GM11168 (cell line): ENCODE data around the gene MIS18BP1.
"Not testable (repeated sequence)": the region's sequence is repeated elsewhere in the genome, so short reads cannot be mapped to it uniquely, and the experiment has no call there.

Experiments
- in situ Hi-C: fragments of 300-500 bp; cut with MboI; formaldehyde crosslinking; loops from one replicate; pipeline ENCODE4 v1.12.0; 2022; ENCODE audit warnings: low sequenced_read_pairs; ENCODE audit not compliant: unreplicated experiment

The MIS18BP1 gene

DNA sequence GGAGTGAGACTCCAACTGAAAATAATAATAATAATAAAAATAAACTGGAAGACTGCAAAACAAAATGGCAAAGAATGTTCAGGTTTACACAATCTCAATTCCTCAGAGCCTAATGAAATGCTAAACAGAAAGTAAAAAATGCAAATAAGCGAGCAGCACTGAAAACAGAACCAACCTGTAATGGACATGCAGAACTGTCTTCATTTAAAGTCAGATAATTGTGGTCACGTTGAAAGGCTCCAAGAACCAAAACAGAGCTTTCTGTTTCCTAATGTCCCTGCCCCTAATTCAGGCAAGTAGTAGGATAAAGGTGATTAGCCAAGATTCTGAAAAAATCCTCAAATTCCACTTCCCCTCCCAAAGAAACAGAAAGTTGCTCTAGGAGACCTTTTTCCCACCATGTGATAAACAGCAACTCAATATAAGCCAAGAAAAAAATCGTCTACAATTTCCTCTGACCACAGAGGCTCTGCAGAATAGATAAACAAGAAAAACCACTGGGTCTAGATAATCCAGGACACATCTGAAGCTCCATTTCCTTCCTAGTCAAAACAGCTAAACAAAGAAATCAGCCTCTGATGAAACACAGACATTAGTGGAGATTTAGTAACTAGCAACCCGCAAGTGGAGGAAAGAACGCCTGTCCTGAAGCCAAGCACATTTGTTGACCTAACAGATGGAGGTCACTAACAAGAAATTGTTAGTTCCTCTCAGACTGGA, 3.0 kb downstream of the MIS18BP1 start:
- in situ Hi-C loops: loop anchor here (25.0 kb wide), 1 partner anchor 338 kb away; no protein-coding TSS in a partner anchor

DNA sequence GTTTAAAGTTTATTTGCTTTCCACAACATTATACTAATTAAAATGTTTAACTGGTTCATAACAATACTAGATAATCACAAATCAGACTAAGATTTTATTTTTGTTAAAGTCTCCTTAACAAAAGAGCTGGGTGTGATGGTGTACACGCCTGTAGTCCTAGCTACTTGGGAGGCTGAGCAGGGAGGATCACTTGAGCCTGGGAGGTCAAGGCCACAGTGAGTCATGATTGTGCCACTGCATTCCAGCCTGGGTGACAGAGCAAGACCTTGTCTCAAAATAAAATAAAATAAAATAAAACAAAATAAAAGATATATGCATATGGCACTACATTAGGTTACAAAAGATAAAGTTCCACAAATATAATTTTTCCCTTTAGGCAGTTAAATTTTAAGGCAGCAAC, 5.6 kb downstream of the MIS18BP1 start:
- in situ Hi-C loops: no loop called here

DNA sequence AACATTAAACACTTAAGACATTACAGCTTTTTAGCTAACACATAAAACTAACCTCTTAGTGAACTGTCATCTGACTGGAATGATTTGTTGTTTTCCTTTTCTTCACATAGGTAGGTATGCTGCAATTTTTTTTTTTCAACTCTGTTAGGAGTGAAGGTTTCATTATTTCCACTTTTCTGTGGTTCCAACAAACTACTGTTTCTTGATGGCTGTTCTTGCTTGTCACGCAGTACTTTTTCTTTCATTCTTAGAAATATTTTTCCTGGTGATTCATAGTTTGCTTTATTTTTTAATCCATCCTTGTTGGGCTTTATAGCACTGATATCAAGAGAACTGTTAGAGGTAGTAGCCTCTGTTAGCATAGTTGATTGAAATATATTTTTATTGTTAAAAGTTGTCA, 6.3 kb downstream of the MIS18BP1 start:
- in situ Hi-C loops: no loop called here

DNA sequence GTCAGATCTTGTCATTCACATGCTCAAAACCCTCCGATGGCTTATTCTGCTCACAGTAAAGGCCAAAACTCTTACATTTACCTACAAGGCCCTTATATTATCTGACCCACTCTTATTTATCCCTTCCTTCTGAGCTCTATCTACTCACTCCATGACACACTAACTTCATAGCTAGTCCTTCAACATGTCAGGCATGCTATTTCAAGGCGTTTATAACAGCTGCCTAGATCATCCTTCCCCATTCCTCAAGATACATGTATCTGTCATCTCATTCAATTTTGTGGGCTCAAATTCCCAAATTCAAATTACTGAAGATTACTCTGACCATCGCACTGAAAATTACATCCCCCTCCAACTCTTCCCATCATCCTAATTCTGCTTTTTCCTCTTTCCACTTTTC, 6.9 kb downstream of the MIS18BP1 start:
- in situ Hi-C loops: no loop called here

DNA sequence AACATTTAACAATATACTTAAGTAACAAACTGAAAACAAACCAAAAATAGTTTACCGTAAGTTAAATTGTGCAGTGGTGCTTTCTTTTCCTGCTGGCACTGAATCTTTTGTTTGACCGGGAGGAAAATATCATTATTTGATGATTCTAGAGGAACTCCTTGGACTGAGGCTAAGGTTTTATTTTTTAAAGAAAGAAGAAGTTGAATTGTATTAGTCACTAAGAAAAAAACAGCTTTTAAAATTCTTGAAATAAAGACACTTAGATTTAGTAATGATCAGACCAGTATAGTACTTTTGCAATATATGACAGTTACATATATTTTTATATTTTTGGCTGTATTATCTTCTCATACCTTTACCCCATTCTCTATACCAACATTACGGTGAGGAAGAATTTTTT, 10.3 kb downstream of the MIS18BP1 start:
- in situ Hi-C loops: no loop called here

DNA sequence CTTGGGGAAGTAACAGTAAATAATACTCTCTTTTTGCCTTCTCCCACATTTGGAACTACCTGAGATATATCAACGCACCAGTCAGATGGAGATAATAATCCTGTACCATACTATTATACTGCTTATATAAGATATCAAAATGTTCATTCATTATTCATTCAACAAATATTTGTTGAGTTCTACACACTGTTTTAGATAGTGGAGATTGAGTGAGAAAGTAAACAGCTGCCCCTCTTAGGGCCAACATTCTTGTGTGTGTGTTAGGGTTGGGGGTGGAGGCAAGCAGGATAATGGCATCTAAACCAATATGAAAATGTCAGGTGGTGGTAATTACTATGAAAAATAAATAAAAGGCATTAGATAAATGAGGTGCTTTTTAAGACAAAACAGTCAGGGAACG, 14.0 kb downstream of the MIS18BP1 start:
- in situ Hi-C loops: no loop called here

DNA sequence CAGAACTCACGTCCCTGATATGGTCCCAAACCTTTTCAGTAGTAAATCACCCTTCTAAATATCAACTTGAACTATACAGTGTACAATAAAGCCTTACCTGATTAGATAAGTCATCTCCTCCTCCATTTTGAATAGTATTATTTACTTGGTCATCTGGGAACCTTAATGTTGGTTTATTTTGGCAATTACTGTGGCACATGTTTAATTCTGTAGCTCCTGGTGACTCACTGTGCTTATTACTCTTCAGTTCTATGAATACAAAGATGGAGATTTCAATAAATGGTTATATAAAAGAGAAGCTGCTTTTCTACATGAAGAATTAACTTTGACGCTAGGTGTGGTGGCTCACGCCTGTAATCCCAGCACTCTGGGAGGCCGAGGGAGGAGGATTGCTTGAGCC, 25.4 kb downstream of the MIS18BP1 start:
- in situ Hi-C loops: no loop called here

DNA sequence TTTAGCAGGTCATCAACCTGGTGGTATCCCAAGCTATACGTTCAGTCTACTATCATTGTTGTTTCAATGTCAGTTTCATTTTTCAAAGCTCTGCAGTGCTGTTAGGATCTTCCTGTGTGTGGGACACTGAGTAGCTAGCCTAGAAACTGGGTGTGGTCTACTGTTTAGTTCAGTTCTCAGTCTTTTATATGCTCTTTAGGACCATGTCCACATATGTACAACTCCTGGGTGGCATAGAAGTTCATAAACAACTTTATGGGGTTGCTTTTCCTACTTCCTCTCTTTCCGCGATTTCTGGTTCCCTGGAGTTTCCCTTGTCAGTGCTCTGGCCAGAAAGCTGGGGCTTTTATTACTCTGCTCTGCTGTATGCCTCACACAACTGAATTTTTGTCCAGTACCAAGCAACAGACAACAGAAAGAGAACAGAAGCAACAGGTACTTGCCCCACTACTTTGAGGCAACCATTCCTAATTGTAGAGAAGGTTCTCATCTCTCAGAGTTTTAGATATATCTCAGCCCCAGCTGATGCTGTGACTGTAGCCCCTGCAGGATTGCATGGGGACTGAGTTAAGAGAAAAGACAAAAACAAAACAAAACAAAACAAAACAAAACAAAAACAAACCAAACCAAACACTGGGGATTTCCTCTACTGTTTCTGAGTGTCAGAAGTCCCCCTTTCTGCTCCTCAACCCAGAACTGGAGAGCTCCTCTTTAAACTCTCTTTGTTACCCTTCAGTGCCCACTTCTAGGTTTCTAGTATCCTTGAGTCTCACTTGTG, 30.3 kb downstream of the MIS18BP1 start:
- in situ Hi-C loops: no loop called here

DNA sequence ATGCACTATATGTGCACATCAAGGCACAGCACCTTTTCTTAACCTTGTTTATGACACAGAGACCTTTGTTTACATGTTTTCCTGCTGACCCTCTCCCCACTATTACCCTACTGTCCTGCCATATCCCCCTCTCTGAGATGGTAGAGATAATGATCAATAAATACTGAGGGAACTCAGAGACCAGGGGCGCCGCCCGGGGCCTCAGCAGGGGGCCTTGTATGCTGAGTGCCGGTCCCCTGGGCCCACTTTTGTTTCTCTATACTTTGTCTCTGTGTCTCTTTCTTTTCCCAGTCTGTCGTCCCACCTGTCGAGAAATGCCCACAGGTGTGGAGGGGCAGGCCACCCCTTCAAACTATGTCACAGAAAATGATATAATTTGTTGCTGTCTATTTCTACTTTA, 38.7 kb downstream of the MIS18BP1 start:
- in situ Hi-C loops: not testable (repeated sequence)

DNA sequence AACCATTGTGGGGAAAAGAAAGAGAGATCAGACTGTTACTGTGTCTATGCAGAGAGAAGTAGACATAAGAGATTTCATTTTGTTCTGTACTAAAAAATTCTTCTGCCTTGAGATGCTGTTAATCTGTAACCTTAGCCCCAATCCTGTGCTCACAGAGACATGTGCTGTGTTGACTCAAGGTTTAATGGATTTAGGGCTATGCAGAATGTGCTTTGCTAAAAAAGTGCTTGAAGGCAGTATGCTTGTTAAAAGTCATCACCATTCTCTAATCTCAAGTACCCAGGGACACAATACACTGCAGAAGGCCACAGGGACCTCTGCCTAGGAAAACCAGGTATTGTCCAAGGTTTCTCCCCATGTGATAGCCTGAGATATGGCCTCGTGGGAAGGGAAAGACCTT, 39.3 kb downstream of the MIS18BP1 start:
- in situ Hi-C loops: not testable (repeated sequence)

DNA sequence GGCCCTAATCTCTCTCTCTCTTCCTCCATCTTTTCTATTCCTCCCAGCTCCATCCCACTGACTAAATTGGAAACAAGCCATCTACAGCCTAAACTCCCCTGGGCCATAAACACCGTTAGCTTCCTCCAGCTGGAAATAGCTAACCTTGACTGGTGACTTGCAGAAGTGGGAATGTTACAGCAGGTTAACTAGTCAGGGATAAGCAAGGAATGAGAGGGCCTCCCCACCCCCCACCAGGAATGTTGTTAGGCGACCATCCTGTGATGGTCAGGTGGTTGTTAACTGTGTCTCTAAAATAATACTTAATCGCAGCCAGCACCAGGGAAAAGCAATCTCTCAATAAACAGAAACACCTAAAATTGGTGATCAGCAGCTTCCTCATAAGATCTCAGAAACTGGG, 40.8 kb downstream of the MIS18BP1 start:
- in situ Hi-C loops: no loop called here

DNA sequence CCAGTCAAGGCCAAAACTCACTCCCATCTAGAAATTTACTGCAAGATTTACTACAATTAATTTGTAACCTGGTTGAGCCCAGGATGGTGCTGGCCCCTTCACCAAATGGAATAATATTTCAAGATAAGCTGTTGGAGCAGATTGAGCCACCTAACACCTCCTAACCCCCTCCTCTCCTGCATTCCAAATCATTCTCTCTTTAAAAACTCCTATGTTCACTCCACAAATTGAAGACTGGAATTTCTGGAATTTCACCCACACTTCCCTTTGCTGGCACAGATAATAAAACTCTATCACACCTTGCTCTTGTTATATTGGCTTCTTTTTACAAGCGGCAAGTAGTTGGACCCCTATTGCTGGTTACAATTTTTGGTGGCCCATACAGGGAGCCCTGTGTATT, 41.7 kb downstream of the MIS18BP1 start:
- in situ Hi-C loops: no loop called here

DNA sequence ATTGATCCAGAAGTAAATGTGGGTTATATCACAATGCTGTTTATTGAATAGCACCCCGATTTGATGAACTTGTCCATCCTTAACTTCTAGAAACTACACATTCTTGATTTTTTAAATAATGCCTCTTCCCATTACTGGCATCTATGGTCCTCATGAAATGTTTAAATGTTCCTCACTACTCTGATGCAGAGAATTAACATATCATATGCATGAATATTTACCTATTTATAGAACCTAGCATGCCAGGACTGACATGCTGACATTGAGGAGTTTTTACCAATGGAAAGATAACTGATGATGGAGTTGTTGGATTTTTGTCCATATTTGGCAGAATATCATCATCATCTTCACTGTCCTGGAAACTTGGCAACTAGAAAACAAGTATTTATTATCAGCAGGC, 42.8 kb downstream of the MIS18BP1 start:
- in situ Hi-C loops: no loop called here

DNA sequence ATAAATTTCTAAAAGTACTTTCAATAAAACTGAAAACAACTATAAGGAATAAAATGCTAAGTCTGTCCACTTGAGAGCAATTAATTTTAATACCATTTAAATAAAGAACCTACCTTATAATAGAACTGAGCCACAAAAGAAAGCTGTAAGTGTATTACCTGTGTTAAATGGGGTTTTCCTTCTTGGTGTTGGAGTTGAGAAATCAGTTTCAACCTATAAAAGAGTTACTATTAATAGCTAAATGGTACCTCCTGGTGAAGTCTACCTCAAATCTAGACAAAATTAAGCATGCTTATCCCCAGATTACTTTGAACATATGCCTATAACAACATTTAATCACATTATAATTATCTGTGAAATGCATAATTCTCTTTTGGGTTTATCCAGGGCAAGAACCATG, 48.8 kb downstream of the MIS18BP1 start:
- in situ Hi-C loops: no loop called here

DNA sequence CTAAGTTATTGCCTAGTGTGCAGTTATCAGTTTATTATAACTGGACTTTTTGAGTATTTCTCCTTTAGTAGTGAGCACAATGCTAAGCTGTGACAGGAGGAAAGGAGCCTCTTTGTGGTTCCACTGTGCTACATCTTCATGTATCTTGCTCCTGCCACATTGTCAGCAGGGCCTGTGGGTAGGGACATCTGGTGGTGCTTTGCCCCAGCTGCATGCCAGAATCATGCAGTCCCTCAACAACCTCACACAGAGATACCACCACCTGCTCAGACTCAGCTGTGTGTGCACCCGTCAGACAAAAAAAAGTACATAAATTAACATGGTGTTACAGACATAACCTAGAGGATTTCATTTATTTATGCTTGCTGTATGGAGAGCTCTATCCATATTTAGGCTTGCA, 51.1 kb downstream of the MIS18BP1 start:
- in situ Hi-C loops: no loop called here

DNA sequence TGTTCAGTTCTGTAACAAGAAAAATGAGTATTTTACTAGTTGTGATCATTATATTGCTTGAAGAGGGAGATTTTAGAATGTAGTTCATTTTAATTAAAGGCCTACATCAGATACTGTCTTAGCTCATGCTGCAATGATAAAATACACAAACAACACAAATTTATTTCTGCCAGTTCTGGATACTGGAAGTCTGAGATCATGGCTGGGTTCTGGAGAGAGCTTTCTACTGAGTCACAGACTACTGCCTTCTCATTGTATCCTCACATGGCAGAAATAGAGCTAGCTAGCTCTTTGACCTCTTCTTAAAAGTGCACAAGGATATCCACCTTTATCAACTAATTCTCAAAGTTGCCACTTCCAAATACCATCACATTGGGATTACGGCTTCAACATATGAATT, 53.8 kb downstream of the MIS18BP1 start:
- in situ Hi-C loops: no loop called here

DNA sequence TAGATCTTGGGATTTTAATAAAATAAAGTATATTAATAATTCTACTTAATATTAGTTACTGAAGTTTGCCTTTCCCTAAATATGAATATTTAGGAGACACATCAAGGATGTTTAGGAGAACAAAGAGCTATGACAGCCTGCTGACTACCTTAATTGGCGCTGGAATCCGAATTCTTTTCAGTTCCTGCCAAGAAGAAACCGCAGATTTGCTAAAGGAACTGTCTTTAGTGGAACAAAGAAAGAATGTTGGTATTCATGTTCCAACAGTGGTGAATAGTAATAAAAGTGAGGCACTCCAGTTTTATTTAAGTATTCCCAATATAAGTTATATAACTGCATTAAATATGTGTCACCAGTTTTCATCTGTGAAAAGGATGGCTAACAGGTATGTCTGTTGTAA, 54.5 kb downstream of the MIS18BP1 start:
- in situ Hi-C loops: no loop called here

DNA sequence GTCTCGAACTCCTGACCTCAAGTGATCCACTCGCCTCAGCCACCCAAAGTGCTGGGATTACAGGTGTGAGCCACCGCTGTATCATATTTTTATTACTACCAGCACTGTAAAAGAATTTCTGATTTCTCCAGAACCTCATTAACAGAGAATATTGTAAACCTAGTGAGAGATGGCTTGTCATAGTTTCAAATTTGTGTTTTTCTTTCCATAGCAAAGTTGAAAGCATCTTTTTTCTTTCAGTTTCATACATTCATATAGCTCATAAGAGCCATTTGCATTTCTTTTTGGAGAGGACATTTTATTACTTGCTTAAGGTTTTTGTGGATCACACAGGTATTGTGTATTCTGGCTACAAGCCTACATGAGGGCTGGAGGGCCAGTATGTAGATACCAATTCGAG, 58.0 kb downstream of the MIS18BP1 start:
- in situ Hi-C loops: no loop called here

DNA sequence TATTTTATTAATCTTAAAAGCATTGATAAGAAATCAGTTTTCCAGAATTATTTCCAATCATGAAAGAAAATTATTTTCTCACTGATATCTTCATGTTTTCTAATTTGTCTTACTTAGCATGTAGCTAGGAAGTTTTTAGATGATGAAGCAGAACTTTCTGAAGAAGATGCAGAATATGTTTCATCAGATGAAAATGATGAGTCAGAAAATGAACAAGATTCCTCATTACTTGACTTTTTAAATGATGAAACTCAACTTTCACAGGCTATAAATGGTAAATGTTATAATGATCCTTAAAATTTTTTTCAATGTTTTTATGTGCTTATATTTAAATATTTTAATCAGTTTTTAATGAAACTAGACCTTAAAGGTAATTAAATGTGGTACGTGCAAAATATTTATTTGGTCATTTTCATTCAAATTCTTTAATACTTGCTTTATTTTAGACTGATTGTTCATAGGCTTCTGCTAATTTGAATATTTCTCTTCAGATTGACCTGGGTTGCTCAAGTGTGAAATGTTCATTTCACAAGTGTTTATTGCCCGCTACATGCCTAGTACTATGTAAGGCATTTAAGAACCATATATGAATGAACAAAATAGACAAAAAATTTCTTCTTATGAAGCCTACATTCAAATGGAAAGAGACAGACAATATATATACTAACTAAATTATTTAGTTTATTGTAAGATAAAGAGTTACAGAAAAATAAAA, 67.7 kb downstream of the MIS18BP1 start:
- in situ Hi-C loops: no loop called here

DNA sequence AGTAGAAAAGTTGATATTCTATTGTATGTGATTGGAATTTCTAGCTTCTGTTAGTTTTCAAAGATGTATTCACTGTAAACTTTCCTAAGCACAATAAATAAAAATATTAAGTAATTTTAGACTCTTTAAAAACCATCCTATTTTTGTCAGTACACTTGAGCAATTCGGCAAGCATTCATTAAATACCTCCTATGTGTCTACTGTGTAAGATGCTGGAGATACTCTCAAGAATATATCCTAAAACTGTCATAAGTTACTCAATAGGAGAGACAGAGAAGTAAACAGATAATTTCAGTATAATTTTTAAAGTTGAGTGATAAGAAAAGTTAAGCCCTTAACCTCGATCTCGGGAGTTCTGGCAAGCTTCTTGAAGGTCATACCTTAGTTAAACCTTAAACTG, 71.2 kb downstream of the MIS18BP1 start:
- in situ Hi-C loops: no loop called here

DNA sequence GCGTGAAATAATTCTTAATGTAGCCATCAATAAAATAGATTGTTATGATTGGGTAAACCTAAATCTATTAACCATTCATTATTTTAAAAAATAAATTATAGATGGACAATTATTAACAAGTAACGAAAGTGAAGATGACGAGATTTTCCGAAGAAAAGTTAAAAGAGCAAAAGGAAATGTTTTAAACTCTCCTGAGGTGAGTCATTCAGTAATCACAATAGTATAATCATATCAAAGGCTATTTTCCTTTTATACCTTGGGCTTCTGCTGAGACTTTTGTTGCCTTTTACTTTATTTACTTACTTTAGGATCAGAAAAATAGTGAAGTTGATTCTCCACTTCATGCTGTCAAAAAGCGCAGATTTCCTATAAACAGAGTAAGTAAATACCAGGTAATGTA, 71.7 kb downstream of the MIS18BP1 start:
- in situ Hi-C loops: no loop called here
